Stimulated activated CD4-positive, alpha-beta T cell treated with anti-CD3 and anti-CD28 coated beads, TNF-alpha, amount 100 ng/mL, for 4 hours (primary cell): ENCODE results near the gene HMG20A.

Experiments used
- DNase-seq, 3 experiments: peaks; one replicate each; pipeline ENCODE4 v3.0.0-alpha.2; 2020; ENCODE audit warnings: low read depth in 3 of 3

HMG20A gene

GRCh38 chr15:77499087-77499760 is 78.5 kb downstream of the HMG20A start:
- no peak for DNase-seq

DNA sequence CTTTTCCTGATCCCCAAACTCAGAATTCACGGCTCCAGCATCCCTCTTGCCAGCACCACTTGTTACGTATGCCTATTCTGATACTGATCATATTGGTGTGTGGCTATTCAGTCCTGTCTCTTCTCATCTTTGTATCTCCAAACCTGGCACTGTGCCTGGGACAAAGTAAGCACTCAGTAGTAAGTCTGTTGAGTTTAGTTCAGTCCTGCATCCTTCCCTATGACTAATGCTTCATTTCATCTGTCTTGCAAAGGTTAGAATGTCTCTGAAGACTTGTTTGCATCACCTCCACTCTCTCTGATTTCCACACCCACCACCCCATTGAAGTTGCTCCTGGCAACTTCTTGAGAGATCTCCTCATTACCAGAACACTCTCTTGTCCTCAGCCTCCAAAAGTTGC is 80.3 kb downstream of the HMG20A start:
- DNase-seq: no peak

- no peak for DNase-seq
Observed at GRCh38 chr15:77502379-77503095, 81.8 kb downstream of the HMG20A start.

- DNase-seq: no peak
Observed at GRCh38 chr15:77503240-77503639, 82.6 kb downstream of the HMG20A start.

- no peak for DNase-seq
Observed at GRCh38 chr15:77503764-77504163, 83.1 kb downstream of the HMG20A start.

- DNase-seq: no peak
Observed at GRCh38 chr15:77504306-77504705, 83.6 kb downstream of the HMG20A start.

DNA sequence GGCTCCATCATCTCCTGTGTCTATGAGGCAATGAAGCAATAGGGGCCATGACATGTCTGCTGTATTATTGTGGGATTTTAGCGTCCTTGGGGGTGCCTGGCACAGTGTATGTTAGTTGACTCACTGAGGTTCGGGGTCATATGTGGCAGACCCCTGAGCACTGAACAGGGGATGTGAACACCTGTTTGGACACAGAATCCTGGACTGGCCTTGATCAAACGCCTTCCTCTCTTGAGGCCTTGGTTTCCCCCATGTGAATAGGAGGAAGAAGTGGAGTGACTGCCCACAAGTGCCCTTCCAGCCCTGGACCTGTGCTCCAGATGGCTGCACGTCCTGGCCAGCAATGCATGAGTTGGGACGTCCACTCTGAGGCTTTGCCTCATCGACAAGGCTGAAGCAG is 84.2 kb downstream of the HMG20A start:
- no peak for DNase-seq

DNA sequence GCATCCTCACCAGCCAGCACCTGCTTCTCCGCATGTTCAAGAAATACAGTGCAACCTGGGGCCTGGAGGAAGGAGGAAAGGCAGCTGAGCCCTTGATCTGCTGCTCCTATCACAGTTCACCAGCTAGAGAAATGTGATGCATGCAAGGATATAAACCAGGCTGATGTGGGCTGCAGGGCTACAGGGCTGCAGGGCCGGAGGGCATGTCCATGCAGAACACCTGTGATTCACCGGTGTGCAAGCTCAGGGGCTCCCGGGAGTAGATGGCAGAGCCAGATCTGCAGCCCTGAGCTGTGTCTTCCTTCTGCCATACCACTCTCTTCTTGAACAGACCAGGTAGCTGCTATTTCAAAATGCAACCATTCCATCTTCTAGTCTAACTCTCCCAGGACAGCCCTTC is 84.9 kb downstream of the HMG20A start:
- DNase-seq: no peak

DNA sequence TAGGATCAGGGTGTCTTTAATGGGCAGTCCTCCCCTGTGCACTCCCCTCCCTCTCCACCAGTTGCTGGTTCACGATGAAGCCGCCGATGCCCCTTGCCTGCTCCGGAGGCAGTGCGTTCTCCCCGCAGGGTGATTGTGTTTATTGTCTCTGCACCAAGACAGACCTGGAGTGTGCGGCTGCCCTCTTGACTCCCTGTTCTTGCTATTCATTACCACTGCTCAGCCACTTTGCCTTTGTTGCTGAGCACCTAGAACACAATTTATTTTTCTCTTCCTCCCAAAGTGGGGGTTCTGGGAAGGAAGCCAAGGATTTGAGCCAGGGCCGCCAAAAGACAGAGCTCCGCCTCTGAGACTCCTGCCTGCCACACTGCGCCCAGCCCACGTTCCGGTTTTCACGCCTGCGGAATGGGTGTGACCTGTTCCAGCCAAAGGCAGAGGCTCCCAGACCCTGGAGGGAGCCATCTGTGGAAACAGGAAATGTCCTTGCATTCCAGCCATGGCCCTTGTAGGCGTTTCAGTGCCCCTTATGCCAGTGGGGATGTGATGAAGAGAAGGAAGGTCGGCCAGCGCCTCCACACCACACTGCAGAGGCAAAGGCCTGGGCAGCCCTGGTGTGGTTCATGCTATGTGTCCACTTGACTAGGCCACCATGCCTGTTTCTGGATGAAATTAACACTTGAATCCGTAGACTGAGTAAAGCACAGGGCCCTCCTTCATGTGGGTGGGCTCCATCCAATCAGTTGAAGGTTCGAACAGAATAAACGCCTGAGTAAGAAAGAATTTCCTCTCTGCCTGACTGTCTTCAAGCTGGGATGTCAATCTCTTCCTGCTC is 85.8 kb downstream of the HMG20A start:
- no peak for DNase-seq

DNA sequence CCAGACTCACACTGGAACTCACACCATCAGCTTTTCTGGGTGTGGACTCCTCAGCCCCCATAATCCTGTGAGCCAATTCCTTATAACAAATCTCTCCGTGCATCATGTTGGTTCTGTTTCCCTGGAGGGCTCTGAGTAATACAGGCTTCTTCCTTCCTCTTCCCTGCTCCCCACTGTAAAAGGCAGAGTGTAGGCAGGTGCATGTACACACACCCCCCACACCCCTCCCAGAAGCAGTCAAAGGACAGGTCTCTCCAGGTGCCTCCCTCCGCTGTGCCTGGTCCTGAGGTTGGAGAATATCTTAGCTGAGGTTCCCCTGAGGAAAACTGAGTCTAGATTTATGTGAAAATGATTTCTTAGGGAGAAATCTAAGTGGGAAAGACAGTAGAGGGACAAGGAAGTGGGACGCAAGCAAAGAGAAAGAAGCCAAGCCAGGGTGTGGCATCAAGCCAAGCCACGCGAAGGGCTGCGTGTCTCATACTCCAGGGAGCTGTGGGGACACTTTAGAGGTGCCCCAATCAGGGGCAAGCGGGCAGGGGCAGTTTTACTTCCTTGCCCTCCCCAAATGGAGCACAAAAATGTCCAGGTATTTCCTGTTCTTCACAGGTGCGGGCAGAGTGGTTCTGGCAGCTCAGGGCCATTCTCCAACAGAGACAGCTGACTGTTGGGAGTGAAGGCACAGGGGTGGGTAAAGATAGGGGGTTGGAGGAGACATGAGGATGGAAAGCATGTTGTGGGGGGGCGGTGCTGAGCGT is 86.6 kb downstream of the HMG20A start:
- no peak for DNase-seq

- no peak for DNase-seq
Observed at GRCh38 chr15:77507911-77508310, 87.2 kb downstream of the HMG20A start.

DNA sequence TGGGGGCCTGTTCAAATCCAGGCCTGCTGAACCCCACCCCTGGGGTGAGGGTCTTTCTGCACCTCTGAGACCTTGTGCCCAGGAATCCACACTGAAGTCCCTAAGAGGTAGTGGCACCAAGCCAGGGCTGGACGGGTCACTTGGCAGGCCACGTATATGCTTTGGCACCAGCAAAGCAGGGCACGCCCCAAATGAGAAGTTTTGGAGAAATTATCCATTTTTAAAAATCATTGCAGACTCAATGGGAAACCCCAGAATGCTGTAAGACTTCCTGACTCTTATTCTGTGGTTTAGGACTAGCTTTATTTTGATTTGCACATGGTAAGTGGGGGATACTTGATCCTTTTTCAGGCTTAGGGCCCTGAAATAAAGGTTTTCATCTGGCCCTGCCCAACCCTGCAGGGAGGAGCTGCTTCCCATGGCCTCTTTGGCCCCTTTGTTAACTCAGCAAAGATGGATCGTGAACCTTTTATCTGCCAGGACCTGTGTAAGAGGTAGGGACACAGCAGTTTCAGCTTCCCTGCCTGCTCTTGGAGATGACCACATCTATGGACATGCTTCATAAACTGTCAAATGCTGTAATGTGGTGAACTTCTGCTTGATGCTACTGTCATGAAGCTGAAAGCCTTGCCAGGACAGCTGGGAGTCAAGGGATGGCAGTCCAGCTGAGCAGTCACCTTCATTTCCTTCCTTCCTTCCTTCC is 88.0 kb downstream of the HMG20A start:
- DNase-seq: no peak

GRCh38 chr15:77510066-77511057 is 89.7 kb downstream of the HMG20A start:
- DNase-seq: no peak

- DNase-seq: no peak
Observed at GRCh38 chr15:77511869-77512268, 91.2 kb downstream of the HMG20A start.

DNA sequence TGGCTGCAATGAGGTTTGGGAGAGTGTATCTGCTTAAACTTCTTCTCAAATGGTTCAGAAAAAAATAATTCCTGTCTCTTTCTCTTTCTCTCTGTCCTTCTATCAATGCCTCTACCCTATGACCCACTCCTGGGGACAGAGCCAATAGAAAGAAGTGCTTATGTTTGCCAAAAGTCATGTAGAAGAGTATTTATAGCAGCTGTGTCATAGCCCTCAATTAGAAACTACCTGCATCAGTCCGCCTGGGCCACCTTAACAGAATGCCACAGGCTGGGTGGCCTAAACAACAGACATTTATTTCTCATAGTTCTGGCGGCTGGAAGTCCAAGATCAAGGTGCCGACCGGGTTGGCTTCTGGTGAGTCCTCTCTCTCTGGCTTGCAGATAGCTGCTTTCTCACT is 92.5 kb downstream of the HMG20A start:
- DNase-seq: no peak

GRCh38 chr15:77514641-77515402 is 94.1 kb downstream of the HMG20A start:
- DNase-seq: no peak

GRCh38 chr15:77515613-77516012 is 94.9 kb downstream of the HMG20A start:
- DNase-seq: no peak

- no peak for DNase-seq
Observed at GRCh38 chr15:77516076-77516475, 95.4 kb downstream of the HMG20A start.

GRCh38 chr15:77516786-77517185 is 96.1 kb downstream of the HMG20A start:
- DNase-seq: no peak
